LoVo (cell line): ENCODE data around the gene NBPF20.
"Not testable (repeated sequence)": the region's sequence is repeated elsewhere in the genome, so short reads cannot be mapped to it uniquely, and the experiment has no call there.

Source experiments
- DNase-seq: peaks from one replicate; pipeline ENCODE4 v3.0.0-alpha.2; 2016; ENCODE audit warnings: low spot score

NBPF20 gene

GRCh38 chr1:145424612-145425435 is 579 bp downstream of the NBPF20 start:
- DNase-seq, result peak; percentile 1

DNA sequence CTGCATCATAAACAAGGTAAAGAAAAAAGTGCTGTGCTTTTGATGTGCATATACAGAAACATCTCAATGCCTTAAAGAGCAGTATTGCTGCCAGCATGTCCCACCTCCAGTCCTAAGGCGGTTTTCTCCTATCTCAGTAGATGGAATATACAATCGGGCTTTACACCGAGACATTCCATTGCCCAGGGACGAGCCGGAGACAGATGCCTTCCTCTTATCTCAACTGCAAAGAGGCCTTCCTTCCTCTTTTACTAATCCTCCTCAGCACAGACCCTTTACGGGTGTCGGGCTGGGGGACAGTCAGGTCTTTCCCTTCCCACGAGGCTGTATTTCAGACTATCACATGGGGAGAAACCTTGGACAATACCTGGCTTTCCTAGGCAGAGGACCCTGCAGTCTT is 10.3 kb downstream of the NBPF20 start:
- DNase-seq, result not testable (repeated sequence)

GRCh38 chr1:145407266-145407665 is 18.1 kb downstream of the NBPF20 start:
- not testable (repeated sequence) for DNase-seq

- DNase-seq, result not testable (repeated sequence)
Measured at GRCh38 chr1:145404949-145405348, 20.5 kb downstream of the NBPF20 start.

DNA sequence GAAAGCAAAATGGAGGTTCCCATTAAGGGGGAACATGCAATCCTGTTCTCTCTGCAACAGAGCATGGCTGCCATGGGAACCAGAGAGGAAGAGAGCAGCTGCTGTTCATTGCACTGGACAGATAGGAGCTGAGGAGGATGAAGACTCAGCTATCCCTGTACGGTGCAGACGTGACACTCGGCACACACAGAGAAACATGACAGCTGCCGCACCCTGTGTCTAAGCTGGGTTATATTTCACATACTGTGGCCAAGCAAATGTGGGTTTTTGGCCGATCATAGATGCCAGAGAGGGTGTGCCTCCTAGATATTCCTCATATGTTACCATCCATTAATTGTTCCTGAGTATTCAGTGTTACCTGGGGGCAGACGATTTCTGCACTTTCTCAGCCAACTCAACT is 24.7 kb downstream of the NBPF20 start:
- not testable (repeated sequence) for DNase-seq
